ENCODE measurements around the gene TRIM37. TPM values are rescaled to one million over a fixed set of nuclear protein-coding genes. Genes with fewer than 3 reads are reported as not detected.
A peak's percentile ranks its signal among the peaks of the same experiment; 100 is the strongest.
"Not testable (repeated sequence)": the region's sequence is repeated elsewhere in the genome, so short reads cannot be mapped to it uniquely, and the experiment has no call there.

The TRIM37 gene
- total RNA-seq, 1 experiment from 2014 or later, result 38.9 TPM

DNA sequence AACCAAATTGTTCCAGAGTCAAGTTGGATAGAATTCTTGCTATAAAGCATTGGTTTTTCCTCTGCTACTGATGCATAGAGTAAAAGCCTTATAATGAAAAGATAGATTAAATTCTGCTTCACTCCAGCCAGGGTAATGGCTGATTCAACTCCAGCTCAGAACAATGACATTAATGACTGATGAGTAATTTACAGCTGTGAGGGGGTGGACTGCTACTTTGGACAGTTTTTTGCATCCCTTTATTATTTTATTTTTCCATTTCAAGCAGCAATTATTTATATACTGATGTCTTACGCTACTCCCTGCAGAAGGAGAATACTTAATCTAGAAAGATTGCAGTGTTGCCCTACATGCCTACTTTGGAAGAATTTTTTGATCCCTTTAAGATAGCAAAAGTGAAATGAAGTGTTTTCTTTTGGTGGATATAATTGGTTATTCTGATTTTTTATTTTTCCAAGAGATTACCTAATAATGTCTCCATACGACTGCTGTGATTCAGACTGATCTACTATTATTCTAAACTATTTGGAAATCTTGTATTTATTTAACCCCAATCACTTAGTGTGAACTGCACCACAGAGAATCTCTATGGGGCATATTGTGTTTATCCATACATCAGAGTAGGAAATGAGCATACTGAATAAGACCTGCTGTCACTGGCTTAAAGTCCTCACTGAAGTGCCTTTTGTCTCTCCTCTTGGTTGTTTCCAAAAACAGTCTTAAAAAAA is 149.5 kb downstream of the TRIM37 start:
- TF ChIP-seq, protein P1, sequence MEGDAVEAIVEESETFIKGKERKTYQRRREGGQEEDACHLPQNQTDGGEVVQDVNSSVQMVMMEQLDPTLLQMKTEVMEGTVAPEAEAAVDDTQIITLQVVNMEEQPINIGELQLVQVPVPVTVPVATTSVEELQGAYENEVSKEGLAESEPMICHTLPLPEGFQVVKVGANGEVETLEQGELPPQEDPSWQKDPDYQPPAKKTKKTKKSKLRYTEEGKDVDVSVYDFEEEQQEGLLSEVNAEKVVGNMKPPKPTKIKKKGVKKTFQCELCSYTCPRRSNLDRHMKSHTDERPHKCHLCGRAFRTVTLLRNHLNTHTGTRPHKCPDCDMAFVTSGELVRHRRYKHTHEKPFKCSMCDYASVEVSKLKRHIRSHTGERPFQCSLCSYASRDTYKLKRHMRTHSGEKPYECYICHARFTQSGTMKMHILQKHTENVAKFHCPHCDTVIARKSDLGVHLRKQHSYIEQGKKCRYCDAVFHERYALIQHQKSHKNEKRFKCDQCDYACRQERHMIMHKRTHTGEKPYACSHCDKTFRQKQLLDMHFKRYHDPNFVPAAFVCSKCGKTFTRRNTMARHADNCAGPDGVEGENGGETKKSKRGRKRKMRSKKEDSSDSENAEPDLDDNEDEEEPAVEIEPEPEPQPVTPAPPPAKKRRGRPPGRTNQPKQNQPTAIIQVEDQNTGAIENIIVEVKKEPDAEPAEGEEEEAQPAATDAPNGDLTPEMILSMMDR (IDR thresholded peaks at IDR 0.05; ENCODE audit: unreplicated experiment), result no peak
- DNase-seq (ENCODE audit: unreplicated experiment), result peak; percentile 67
- Mint-ChIP-seq H3K36me3 (ENCODE audit: insufficient read depth, unreplicated experiment) (no peaks in the 10 kb centered on the region), H3K27ac (ENCODE audit: low read depth, unreplicated experiment) (peak overlapping the region; percentile 27), H3K4me1 (ENCODE audit: insufficient read depth, unreplicated experiment) (peaks cover 6% of the 10 kb centered on the region), H3K27me3 (ENCODE audit: insufficient read depth, unreplicated experiment) (no peaks in the 10 kb centered on the region), H3K9me3 (ENCODE audit: unreplicated experiment) (no peaks in the 10 kb centered on the region), H3K4me3 (ENCODE audit: unreplicated experiment) (no peak overlapping the region)
- POLR2A ChIA-PET, result interaction anchor here (0.7 kb wide), 1 partner anchor 134 kb away, joined by 3 read pairs; no protein-coding TSS in a partner anchor
- CTCF ChIA-PET, result no interaction called here
- no TSS peak for BruUV-seq (replicated peaks)
- intact Hi-C loops (cut with micrococcal nuclease), result loop anchor here (5.0 kb wide), 1 partner anchor 45 kb away; no protein-coding TSS in a partner anchor

DNA sequence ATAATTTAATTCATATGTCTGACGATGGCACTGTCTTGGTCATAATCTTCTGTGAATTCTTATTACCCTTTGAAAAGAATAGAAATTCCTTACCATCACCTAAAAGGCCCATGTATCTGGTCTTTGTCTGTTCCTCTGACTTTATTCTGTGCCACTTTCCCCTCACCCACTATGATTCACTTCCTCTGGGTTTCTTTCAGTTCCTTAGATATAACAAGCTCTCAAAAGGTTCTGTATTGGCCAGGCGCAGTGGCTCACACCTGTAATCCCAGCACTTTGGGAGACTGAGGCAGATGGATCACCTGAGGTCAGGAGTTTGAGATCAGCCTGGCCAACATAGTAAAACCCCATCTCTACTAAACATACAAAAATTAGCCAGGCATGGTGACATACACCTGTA is 152.3 kb downstream of the TRIM37 start:
- DNase-seq (ENCODE audit: unreplicated experiment); CTCF ChIA-PET; intact Hi-C loops (cut with micrococcal nuclease); BruUV-seq (replicated peaks); H3K27ac Mint-ChIP-seq (ENCODE audit: low read depth, unreplicated experiment); H3K4me1 Mint-ChIP-seq (ENCODE audit: insufficient read depth, unreplicated experiment); H3K36me3 Mint-ChIP-seq (ENCODE audit: insufficient read depth, unreplicated experiment); H3K27me3 Mint-ChIP-seq (ENCODE audit: insufficient read depth, unreplicated experiment); H3K4me3 Mint-ChIP-seq (ENCODE audit: unreplicated experiment); POLR2A ChIA-PET: not testable (repeated sequence)
- peaks cover 14% of the 10 kb centered on the region for H3K9me3 Mint-ChIP-seq (ENCODE audit: unreplicated experiment)

DNA sequence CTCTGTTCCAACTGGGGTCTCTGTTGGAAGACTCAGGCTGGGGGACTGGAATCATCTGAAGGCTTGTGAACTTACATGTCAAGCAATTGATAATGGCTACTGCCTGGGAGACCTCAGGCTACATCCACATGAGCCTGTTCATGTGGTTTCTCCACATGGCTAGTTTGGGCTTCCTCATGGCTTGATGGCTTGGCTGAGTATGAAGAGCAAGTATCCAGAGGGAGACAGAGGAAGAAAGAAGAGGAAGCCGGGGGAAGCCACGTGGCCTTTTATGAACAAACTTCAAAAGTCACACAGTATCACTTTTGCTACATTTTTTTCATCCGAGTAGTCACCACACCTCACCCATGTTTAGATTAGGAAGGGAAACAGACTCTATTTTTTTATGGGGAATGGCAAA is 158.9 kb downstream of the TRIM37 start:
- no TSS peak for BruUV-seq (replicated peaks)
- DNase-seq (ENCODE audit: unreplicated experiment), result no peak
- TF ChIP-seq, protein P1 (IDR thresholded peaks at IDR 0.05; ENCODE audit: unreplicated experiment), result no peak
- H3K4me3 Mint-ChIP-seq (ENCODE audit: unreplicated experiment), result no peak overlapping the region
- peaks cover 33% of the 10 kb centered on the region for H3K9me3 Mint-ChIP-seq (ENCODE audit: unreplicated experiment)
- no peaks in the 10 kb centered on the region for H3K4me1 Mint-ChIP-seq (ENCODE audit: insufficient read depth, unreplicated experiment)
- intact Hi-C loops (cut with micrococcal nuclease), result no loop called here
- ChIA-PET POLR2A (no interaction called here), CTCF (interaction anchor here (0.7 kb wide), 1 partner anchor 16 kb away, joined by 3 read pairs; no protein-coding TSS in a partner anchor)
- no peak overlapping the region for H3K27ac Mint-ChIP-seq (ENCODE audit: low read depth, unreplicated experiment)
- H3K27me3 Mint-ChIP-seq (ENCODE audit: insufficient read depth, unreplicated experiment), result no peaks in the 10 kb centered on the region
- H3K36me3 Mint-ChIP-seq (ENCODE audit: insufficient read depth, unreplicated experiment), result no peaks in the 10 kb centered on the region

DNA sequence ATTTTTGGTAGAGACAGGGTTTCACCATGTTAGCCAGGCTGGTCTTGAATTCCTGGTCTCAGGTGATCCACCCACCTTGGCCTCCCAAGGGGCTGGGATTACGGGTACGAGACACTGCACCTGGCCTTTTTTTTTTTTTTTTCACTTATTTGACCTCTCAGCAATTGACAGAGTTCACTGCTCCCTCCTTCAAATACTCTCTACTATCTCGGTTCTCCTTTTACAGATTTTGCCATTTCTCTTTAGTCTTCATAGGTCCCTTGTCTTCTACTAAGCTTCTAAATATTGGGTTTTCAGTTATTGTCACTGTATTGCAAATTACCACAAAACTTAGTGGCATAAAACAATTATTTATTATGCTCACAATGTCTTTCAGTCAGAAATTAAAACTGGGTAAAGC is 159.3 kb downstream of the TRIM37 start:
- Mint-ChIP-seq H3K9me3 (ENCODE audit: unreplicated experiment) (peaks cover 33% of the 10 kb centered on the region), H3K27ac (ENCODE audit: low read depth, unreplicated experiment) (no peak overlapping the region), H3K4me1 (ENCODE audit: insufficient read depth, unreplicated experiment) (no peaks in the 10 kb centered on the region), H3K27me3 (ENCODE audit: insufficient read depth, unreplicated experiment) (no peaks in the 10 kb centered on the region), H3K36me3 (ENCODE audit: insufficient read depth, unreplicated experiment) (no peaks in the 10 kb centered on the region), H3K4me3 (ENCODE audit: unreplicated experiment) (no peak overlapping the region)
- no peak for DNase-seq (ENCODE audit: unreplicated experiment)
- ChIA-PET POLR2A (no interaction called here), CTCF (interaction anchor here (0.7 kb wide), 1 partner anchor 16 kb away, joined by 3 read pairs; no protein-coding TSS in a partner anchor)
- intact Hi-C loops (cut with micrococcal nuclease), result no loop called here
- BruUV-seq (replicated peaks), result no TSS peak
- TF ChIP-seq, protein P1 (IDR thresholded peaks at IDR 0.05; ENCODE audit: unreplicated experiment), result no peak
